Gastrocnemius medialis (tissue), 4 donors: Measurements from ENCODE around the gene METTL21A. TPM values are rescaled to one million over a fixed set of nuclear protein-coding genes. Genes with fewer than 3 reads are reported as not detected.

ENCODE experiments used
- ATAC-seq, 2 donors: fragments of 150-250 bp; one replicate each; pipeline ENCODE4 v1.9.1; 2016
- DNase-seq, 2 donors: peaks; one replicate each; pipeline ENCODE4 v3.0.0-alpha.2; 2019
- H3K27ac ChIP-seq, 4 donors: fragments of 200-600 bp; sonication (generic); 1 replicate in 1 of 4; 2 replicates in 3 of 4; pipeline ENCODE4 v1.5.1; 2016 to 2018; ENCODE audit warnings: mild to moderate bottlenecking in 2 of 4, moderate library complexity in 1 of 4
- H3K27me3 ChIP-seq, 3 donors: fragments of 200-600 bp; sonication (generic) in 2 of 3; 1 replicate in 1 of 3; 2 replicates in 2 of 3; pipeline versions ENCODE4 v1.5.1 to v1.6.0; 2016 to 2019; ENCODE audit warnings: mild to moderate bottlenecking in 1 of 3, moderate library complexity in 1 of 3
- H3K36me3 ChIP-seq, 2 donors: fragments of 200-600 bp; sonication (generic) in 1 of 2; one replicate each; pipeline ENCODE4 v1.5.1; 2017 to 2018
- H3K4me1 ChIP-seq, 2 donors: fragments of 200-600 bp; sonication (generic) in 1 of 2; one replicate each; pipeline ENCODE4 v1.5.1; 2016 to 2017; ENCODE audit warnings: mild to moderate bottlenecking in 2 of 2
- H3K4me3 ChIP-seq, 4 donors: fragments of 200-600 bp; sonication (generic) in 3 of 4; 1 replicate in 1 of 4; 2 replicates in 3 of 4; pipeline ENCODE4 v1.5.1; 2016 to 2019; ENCODE audit warnings: mild to moderate bottlenecking in 2 of 4
- H3K9me3 ChIP-seq, 3 donors: fragments of 200-600 bp; sonication (generic) in 2 of 3; 1 replicate in 1 of 3; 2 replicates in 2 of 3; pipeline ENCODE4 v1.5.1; 2016 to 2019
- CTCF ChIP-seq, 5 experiments: fragments of 450-650 bp in 3 of 5; fragments of 200-600 bp in 2 of 5; sonication (generic) in 2 of 5; IDR thresholded peaks in 4 of 5; conservative IDR thresholded peaks in 1 of 5; 1 replicate in 4 of 5; 2 replicates in 1 of 5; pipeline ENCODE4 v1.5.1; 2016 to 2019; ENCODE audit warnings: antibody characterized with exemption in 5 of 5, mild to moderate bottlenecking in 3 of 5, moderate library complexity in 3 of 5
- POLR2A ChIP-seq, 2 donors: fragments of 450-650 bp; IDR thresholded peaks; one replicate each; pipeline ENCODE4 v1.6.1; 2017; ENCODE audit warnings: antibody characterized with exemption in 2 of 2, mild to moderate bottlenecking in 2 of 2, moderate library complexity in 2 of 2
- in situ Hi-C, 4 donors: fragments of 200-750 bp; cut with MboI; loops; one replicate each; pipeline versions ENCODE4 v1.15.0 to v1.8.0; 2017; ENCODE audit warnings: low sequenced_read_pairs in 4 of 4
- intact Hi-C: fragments of 100-400 bp; cut with DNase I; formaldehyde crosslinking; loops from one replicate; pipeline ENCODE4 v1.15.1; 2023; ENCODE audit warnings: low total_unique reads
- total RNA-seq, 4 donors: library from RNA; depleted of rRNA; stranded (reverse); fragments of >200 nt; gene quantifications; one replicate each; pipeline versions ENCODE4 v1.1.0 to v1.2.3, GENCODE V29; 2016

Gene METTL21A
- total RNA-seq, 4 donors from 2014 or later: 9.1 to 20.8 (median 13.9) TPM

GRCh38 chr2:207565736-207566500 is 59.3 kb downstream of the METTL21A start:
- Histone ChIP-seq H3K9me3 (no peaks in the 10 kb centered on the region), H3K4me1 (peaks cover 14 to 15% of the 10 kb centered on the region in 2 donors), H3K4me3 (no peak overlapping the region), H3K36me3 (peaks cover 0 to 18% of the 10 kb centered on the region in 2 donors), H3K27ac (no peak overlapping the region), H3K27me3 (no peaks in the 10 kb centered on the region)
- TF ChIP-seq POLR2A (IDR thresholded peaks at IDR 0.05): no peak
- no peak for TF ChIP-seq CTCF (IDR thresholded peaks at IDR 0.05 in 4 of 5, conservative IDR thresholded peaks at IDR 0.05 in 1 of 5)
- in situ Hi-C loops: no loop called here
- intact Hi-C loops: no loop called here
- no peak for DNase-seq
- no peak for ATAC-seq

Other genes starting within 250 kb of the METTL21A start
- 10 to 100 TPM; 11.5 to 19.9 (median 19.8) TPM for gene CREB1, start 95.4 kb downstream of the METTL21A start, total RNA-seq
- gene CCNYL1, start 86.2 kb upstream of the METTL21A start, total RNA-seq: 10 to 100 TPM in 1 of 4 donors, 1 to 10 TPM in 3; 3.3 to 10.1 (median 7.1) TPM
- gene FZD5, start 144.5 kb upstream of the METTL21A start, total RNA-seq: 1 to 10 TPM; 3.0 to 4.8 (median 3.4) TPM